GM21447 (cell line): ENCODE results near the gene ARHGEF17.

Source experiments
- ATAC-seq: cut with Tn5 transposase; IDR thresholded peaks from one replicate; pipeline ENCODE4 v1.9.1; 2021; ENCODE audit not compliant: unreplicated experiment

The ARHGEF17 gene

GRCh38 chr11:73331138-73331916, 23.3 kb downstream of the ARHGEF17 start:
- no peak for ATAC-seq

GRCh38 chr11:73333173-73333572, 25.1 kb downstream of the ARHGEF17 start:
- no peak for ATAC-seq

GRCh38 chr11:73333640-73334383, 25.7 kb downstream of the ARHGEF17 start:
- ATAC-seq, result no peak

GRCh38 chr11:73334384-73335203, 26.5 kb downstream of the ARHGEF17 start:
- ATAC-seq, result peak; percentile 58

GRCh38 chr11:73335204-73335923, 27.3 kb downstream of the ARHGEF17 start:
- ATAC-seq, result no peak

GRCh38 chr11:73337846-73338245, 29.8 kb downstream of the ARHGEF17 start:
- no peak for ATAC-seq

GRCh38 chr11:73338279-73338678, 30.2 kb downstream of the ARHGEF17 start:
- ATAC-seq, result no peak

- no peak for ATAC-seq
These were observed 32.1 kb downstream of the ARHGEF17 start for GRCh38 chr11:73340164-73340563.

- no peak for ATAC-seq
These were observed 34.6 kb downstream of the ARHGEF17 start for GRCh38 chr11:73342633-73343032.

- ATAC-seq, result no peak
These were observed 35.2 kb downstream of the ARHGEF17 start for GRCh38 chr11:73343076-73343873.

- no peak for ATAC-seq
These were observed 36.1 kb downstream of the ARHGEF17 start for GRCh38 chr11:73344191-73344607.

GRCh38 chr11:73345481-73346160, 37.5 kb downstream of the ARHGEF17 start:
- no peak for ATAC-seq

GRCh38 chr11:73346186-73346935, 38.3 kb downstream of the ARHGEF17 start:
- ATAC-seq, result no peak

- ATAC-seq, result no peak
These were observed 39.0 kb downstream of the ARHGEF17 start for GRCh38 chr11:73347067-73347466.

- no peak for ATAC-seq
These were observed 40.8 kb downstream of the ARHGEF17 start for GRCh38 chr11:73348838-73349237.

- ATAC-seq, result no peak
These were observed 41.6 kb downstream of the ARHGEF17 start for GRCh38 chr11:73349633-73350032.

- ATAC-seq, result no peak
These were observed 43.0 kb downstream of the ARHGEF17 start for GRCh38 chr11:73350908-73351636.

- ATAC-seq, result no peak
These were observed 45.3 kb downstream of the ARHGEF17 start for GRCh38 chr11:73353422-73353821.
